ENCODE measurements around the gene STPG4. TPM values are rescaled to one million over a fixed set of nuclear protein-coding genes. Genes with fewer than 3 reads are reported as not detected.

The STPG4 gene
- total RNA-seq, 1 experiment from 2014 or later = 0.13 TPM

- H3T11ph ChIP-seq (ENCODE audit: low read length) = no peak overlapping the region
- no peak overlapping the region for H2AK5ac ChIP-seq (ENCODE audit: insufficient read length, low read length)
- H3K27me3 Mint-ChIP-seq (ENCODE audit: low read depth) = no peaks in the 10 kb centered on the region
- no peaks in the 10 kb centered on the region for H3K9me3 ChIP-seq (ENCODE audit: control insufficient read depth, low read depth, low read length)
- H4K5ac ChIP-seq (ENCODE audit: insufficient read length, low read depth, low read length) = no peak overlapping the region
- no peak overlapping the region for H2BK12ac ChIP-seq (ENCODE audit: insufficient read length, low read depth, low read length)
- WGBS (ENCODE audit: extremely low coverage, insufficient read length, low lambda C conversion rate) = no CpG with 5 or more reads among the region's 17 CpGs
- H3K4me3 Mint-ChIP-seq = no peak overlapping the region
- H4K91ac ChIP-seq (ENCODE audit: insufficient read length, low read depth, low read length) = no peak overlapping the region
- no peak overlapping the region for H3K27ac ChIP-seq (ENCODE audit: insufficient read length, low read depth, low read length)
- H3K36me3 Mint-ChIP-seq (ENCODE audit: insufficient read depth in 1 of 3, low read depth in 3 of 3) = peaks cover 0 to 2% (median 0%) of the 10 kb centered on the region in 3 experiments; a peak in 2 of 7 replicates
- H3K4ac ChIP-seq (ENCODE audit: low read depth, low read length) = no peak overlapping the region
- H3K9ac ChIP-seq (ENCODE audit: extremely low read depth, insufficient read length, low read length) = no peak overlapping the region
- no peaks in the 10 kb centered on the region for H3K9me3 Mint-ChIP-seq
- H4K8ac ChIP-seq (replicated peaks; ENCODE audit: insufficient read length, low read depth, low read length) = no peak overlapping the region
- peaks cover 29 to 40% of the 10 kb centered on the region in 2 experiments for H3K4me1 Mint-ChIP-seq
- H3K4me2 ChIP-seq (ENCODE audit: insufficient read depth, insufficient read length, low read length) = no peak overlapping the region
- H2BK120ac ChIP-seq (ENCODE audit: low read depth, low read length, poor library complexity, severe bottlenecking) = no peak overlapping the region
- no peak overlapping the region for H2AFZ ChIP-seq (ENCODE audit: low read length)
- H3K27me3 ChIP-seq (ENCODE audit: insufficient read depth, low read length) = no peaks in the 10 kb centered on the region
- no peaks in the 10 kb centered on the region for H4K20me1 ChIP-seq (ENCODE audit: control insufficient read depth, insufficient read depth, insufficient read length)
- DNase-seq = no peak
- H3K14ac ChIP-seq (ENCODE audit: insufficient read depth, low read length) = no peak overlapping the region; the same call in 1 of the 2 replicates
- H2BK20ac ChIP-seq (ENCODE audit: low read depth, low read length, poor library complexity, severe bottlenecking) = no peak overlapping the region
- no peak overlapping the region for H2BK15ac ChIP-seq (ENCODE audit: low read depth, low read length)
- no peak overlapping the region for H2BK5ac ChIP-seq (ENCODE audit: insufficient read length, low read length)
- H3K56ac ChIP-seq (ENCODE audit: insufficient read length, low read depth, low read length) = no peak overlapping the region
- H3K18ac ChIP-seq (ENCODE audit: insufficient read length, low read depth, low read length) = no peak overlapping the region
- H3K4me1 ChIP-seq (ENCODE audit: insufficient read depth, low read length) = peaks cover 8% of the 10 kb centered on the region; the same call in 1 of the 2 replicates
- no peaks in the 10 kb centered on the region for H3K79me1 ChIP-seq (ENCODE audit: insufficient read depth, low read depth, low read length, poor library complexity, severe bottlenecking)
- H3K23me2 ChIP-seq (ENCODE audit: insufficient read length, low read depth, low read length, poor library complexity, severe bottlenecking) = no peaks in the 10 kb centered on the region
- H3K23ac ChIP-seq (ENCODE audit: insufficient read length, low read depth, low read length) = no peak overlapping the region
- TF ChIP-seq CTCF (conservative IDR thresholded peaks at IDR 0.05) = no peak
- no peak overlapping the region for H3K27ac Mint-ChIP-seq
- H3K79me2 ChIP-seq (ENCODE audit: insufficient read depth, low read length) = no peaks in the 10 kb centered on the region
Observed at GRCh38 chr2:47039913-47040562, 115.1 kb downstream of the STPG4 start.
